ENCODE results near the gene FKBP5. TPM values are rescaled to one million over a fixed set of nuclear protein-coding genes. Genes with fewer than 3 reads are reported as not detected.

FKBP5 gene
- total RNA-seq, 2 experiments from 2014 or later: 42.5 to 79.1 TPM

DNA sequence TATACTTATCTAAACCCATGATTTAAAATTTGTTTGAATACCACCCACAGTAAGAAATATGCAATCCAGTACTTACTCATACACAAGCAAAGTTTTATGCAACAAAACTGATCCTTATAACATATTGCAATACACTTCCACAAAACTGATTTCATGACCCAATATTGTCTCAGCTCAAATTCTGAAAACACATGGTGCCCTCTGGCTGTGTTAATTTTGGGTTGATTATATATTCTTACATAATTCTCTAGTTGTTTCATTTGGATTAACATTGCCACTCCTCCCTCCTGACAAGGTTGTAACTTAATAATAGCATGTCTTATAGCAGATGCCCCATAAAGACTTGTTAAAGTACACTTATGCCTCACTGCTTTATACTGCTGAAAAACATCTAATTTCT, 103.1 kb downstream of the FKBP5 start:
- TF ChIP-seq, protein P1, sequence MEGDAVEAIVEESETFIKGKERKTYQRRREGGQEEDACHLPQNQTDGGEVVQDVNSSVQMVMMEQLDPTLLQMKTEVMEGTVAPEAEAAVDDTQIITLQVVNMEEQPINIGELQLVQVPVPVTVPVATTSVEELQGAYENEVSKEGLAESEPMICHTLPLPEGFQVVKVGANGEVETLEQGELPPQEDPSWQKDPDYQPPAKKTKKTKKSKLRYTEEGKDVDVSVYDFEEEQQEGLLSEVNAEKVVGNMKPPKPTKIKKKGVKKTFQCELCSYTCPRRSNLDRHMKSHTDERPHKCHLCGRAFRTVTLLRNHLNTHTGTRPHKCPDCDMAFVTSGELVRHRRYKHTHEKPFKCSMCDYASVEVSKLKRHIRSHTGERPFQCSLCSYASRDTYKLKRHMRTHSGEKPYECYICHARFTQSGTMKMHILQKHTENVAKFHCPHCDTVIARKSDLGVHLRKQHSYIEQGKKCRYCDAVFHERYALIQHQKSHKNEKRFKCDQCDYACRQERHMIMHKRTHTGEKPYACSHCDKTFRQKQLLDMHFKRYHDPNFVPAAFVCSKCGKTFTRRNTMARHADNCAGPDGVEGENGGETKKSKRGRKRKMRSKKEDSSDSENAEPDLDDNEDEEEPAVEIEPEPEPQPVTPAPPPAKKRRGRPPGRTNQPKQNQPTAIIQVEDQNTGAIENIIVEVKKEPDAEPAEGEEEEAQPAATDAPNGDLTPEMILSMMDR (conservative IDR thresholded peaks at IDR 0.05; ENCODE audit: low read length): no peak
- TF ChIP-seq EZH2phosphoT487 (IDR thresholded peaks at IDR 0.05; ENCODE audit: borderline replicate concordance, low read depth, low read length): no peak

DNA sequence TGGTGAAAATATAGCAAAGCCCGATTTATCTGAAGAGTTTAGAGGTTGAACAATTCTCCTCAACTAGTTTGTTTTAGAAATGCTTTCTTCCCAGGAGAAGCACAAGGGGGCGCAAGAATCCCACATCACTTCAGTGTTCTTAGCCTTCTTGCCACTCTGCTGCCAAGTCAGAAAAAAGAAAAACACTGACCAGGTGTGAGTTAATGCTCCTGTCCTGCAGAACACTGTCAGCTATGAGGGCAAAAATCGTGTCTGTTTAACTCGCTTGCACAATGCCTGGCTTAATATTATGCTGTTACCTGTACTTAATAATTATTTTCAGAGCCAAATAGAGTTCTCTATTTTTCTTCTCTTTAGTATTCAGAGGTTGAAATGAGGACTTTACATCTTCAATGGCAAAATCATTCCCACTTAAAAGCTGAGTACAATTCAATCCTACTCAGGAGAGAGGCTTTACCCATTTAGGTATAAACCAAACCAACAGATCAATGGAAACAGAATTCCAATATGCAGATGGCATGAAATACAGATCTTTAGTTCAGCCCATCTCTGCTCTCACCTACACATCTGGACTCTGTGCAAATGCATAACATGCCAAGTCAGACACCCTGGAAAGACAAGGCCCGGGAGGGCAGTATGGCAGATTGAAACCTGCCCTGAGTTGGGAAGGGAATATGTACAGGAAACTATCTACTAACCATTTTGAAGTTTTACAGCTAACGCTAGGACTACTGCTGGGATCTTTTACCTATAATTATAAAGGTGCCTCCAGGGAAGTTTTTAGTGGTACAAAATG, 104.6 kb downstream of the FKBP5 start:
- H4K20me1 ChIP-seq (ENCODE audit: insufficient read depth, low read length): peaks cover 4% of the 10 kb centered on the region; the same call in 1 of the 2 replicates
- no peak overlapping the region for H3K4me3 ChIP-seq (ENCODE audit: low read depth, low read length, poor library complexity, severe bottlenecking)
- no peaks in the 10 kb centered on the region for H3K9me3 ChIP-seq (ENCODE audit: low read length)
- H3K4me2 ChIP-seq (ENCODE audit: low read length): no peak overlapping the region
- H3K36me3 ChIP-seq (ENCODE audit: insufficient read depth, low read length): peaks cover 84% of the 10 kb centered on the region
- CTCF ChIA-PET (ENCODE audit: unreplicated experiment): no interaction called here
- peaks cover 4% of the 10 kb centered on the region for H3K4me1 ChIP-seq (ENCODE audit: insufficient read depth, low read length, poor library complexity, severe bottlenecking)
- H2AFZ ChIP-seq (ENCODE audit: low read length): no peak overlapping the region
- no peak for TF ChIP-seq EZH2phosphoT487 (IDR thresholded peaks at IDR 0.05; ENCODE audit: borderline replicate concordance, low read depth, low read length)
- TF ChIP-seq, protein P1 (conservative IDR thresholded peaks at IDR 0.05; ENCODE audit: low read length): peak; percentile 98
- no TSS peak for BruUV-seq (replicated peaks)
- H3K79me2 ChIP-seq (ENCODE audit: insufficient read depth, low read depth, low read length): no peaks in the 10 kb centered on the region
- H3K9me2 ChIP-seq (ENCODE audit: insufficient read depth, low read length): no peaks in the 10 kb centered on the region
- POLR2A ChIA-PET: interaction anchor here (0.6 to 1.7 kb wide), 3 partner anchors 10 to 154 kb away, joined by 3 read pairs; no protein-coding TSS in a partner anchor
- peak; percentile 83 for DNase-seq (ENCODE audit: low spot score)
- no peak overlapping the region for H3K27ac ChIP-seq (ENCODE audit: low read depth, low read length, poor library complexity, severe bottlenecking)
- intact Hi-C loops (cut with micrococcal nuclease; ENCODE audit: unreplicated experiment): loop anchor here (1.0 to 5.0 kb wide), 2 partner anchors 103 to 152 kb away; partner anchors contain the start of gene FKBP5

More for the DNA sequence above, 103.1 kb downstream of the FKBP5 start:
- no peak for DNase-seq (ENCODE audit: low spot score)
- Histone ChIP-seq H3K4me2 (ENCODE audit: low read length) (no peak overlapping the region), H3K79me2 (ENCODE audit: insufficient read depth, low read depth, low read length) (no peaks in the 10 kb centered on the region), H2AFZ (ENCODE audit: low read length) (no peak overlapping the region), H3K36me3 (ENCODE audit: insufficient read depth, low read length) (peaks cover 86% of the 10 kb centered on the region), H3K9me3 (ENCODE audit: low read length) (no peaks in the 10 kb centered on the region), H4K20me1 (ENCODE audit: insufficient read depth, low read length) (peaks cover 4% of the 10 kb centered on the region; the same call in 1 of the 2 replicates), H3K4me3 (ENCODE audit: low read depth, low read length, poor library complexity, severe bottlenecking) (no peak overlapping the region), H3K27ac (ENCODE audit: low read depth, low read length, poor library complexity, severe bottlenecking) (no peak overlapping the region), H3K4me1 (ENCODE audit: insufficient read depth, low read length, poor library complexity, severe bottlenecking) (peaks cover 4% of the 10 kb centered on the region), H3K9me2 (ENCODE audit: insufficient read depth, low read length) (no peaks in the 10 kb centered on the region)
- CTCF ChIA-PET (ENCODE audit: unreplicated experiment): no interaction called here
- BruUV-seq (replicated peaks): no TSS peak
- POLR2A ChIA-PET: interaction anchor here (0.6 to 0.7 kb wide), 3 partner anchors 21 to 317 kb away, joined by 3 to 10 read pairs (median 3); no protein-coding TSS in a partner anchor
- intact Hi-C loops (cut with micrococcal nuclease; ENCODE audit: unreplicated experiment): no loop called here

DNA sequence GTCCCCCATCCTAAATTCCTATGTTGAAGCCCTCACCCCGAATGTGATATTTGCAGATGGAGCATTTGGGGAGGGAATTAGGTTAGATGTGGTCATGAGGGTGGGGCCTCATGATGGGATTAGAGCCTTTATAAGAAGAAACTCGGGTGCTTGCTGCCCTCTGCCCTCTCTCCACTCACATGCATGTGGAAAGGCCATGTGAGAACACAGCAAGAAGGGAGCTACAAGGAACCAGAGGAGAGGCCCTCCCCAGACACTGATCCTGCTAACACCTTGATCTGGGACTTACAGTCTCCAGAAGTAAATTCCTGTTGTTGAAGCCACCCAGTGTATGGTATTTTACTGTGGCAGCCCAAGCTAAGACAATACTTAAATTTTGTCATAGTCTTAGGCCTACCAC, 106.4 kb downstream of the FKBP5 start:
- peaks cover 4% of the 10 kb centered on the region; the same call in 1 of the 2 replicates for H4K20me1 ChIP-seq (ENCODE audit: insufficient read depth, low read length)
- CTCF ChIA-PET (ENCODE audit: unreplicated experiment): interaction anchor here (1.1 kb wide), 2 partner anchors 138 to 155 kb away, joined by 3 read pairs; no protein-coding TSS in a partner anchor
- no TSS peak for BruUV-seq (replicated peaks)
- peaks cover 4% of the 10 kb centered on the region for H3K4me1 ChIP-seq (ENCODE audit: insufficient read depth, low read length, poor library complexity, severe bottlenecking)
- no peak overlapping the region for H3K4me3 ChIP-seq (ENCODE audit: low read depth, low read length, poor library complexity, severe bottlenecking)
- H3K4me2 ChIP-seq (ENCODE audit: low read length): no peak overlapping the region
- H3K27ac ChIP-seq (ENCODE audit: low read depth, low read length, poor library complexity, severe bottlenecking): no peak overlapping the region
- H3K9me3 ChIP-seq (ENCODE audit: low read length): no peaks in the 10 kb centered on the region
- no peaks in the 10 kb centered on the region for H3K79me2 ChIP-seq (ENCODE audit: insufficient read depth, low read depth, low read length)
- intact Hi-C loops (cut with micrococcal nuclease; ENCODE audit: unreplicated experiment): loop anchor here (5.0 kb wide), 1 partner anchor 105 kb away; the partner anchor contains the start of gene FKBP5
- no peaks in the 10 kb centered on the region for H3K9me2 ChIP-seq (ENCODE audit: insufficient read depth, low read length)
- H3K36me3 ChIP-seq (ENCODE audit: insufficient read depth, low read length): peaks cover 89% of the 10 kb centered on the region
- no peak for TF ChIP-seq EZH2phosphoT487 (IDR thresholded peaks at IDR 0.05; ENCODE audit: borderline replicate concordance, low read depth, low read length)
- TF ChIP-seq, protein P1 (conservative IDR thresholded peaks at IDR 0.05; ENCODE audit: low read length): no peak
- POLR2A ChIA-PET: no interaction called here
- no peak overlapping the region for H2AFZ ChIP-seq (ENCODE audit: low read length)
- no peak for DNase-seq (ENCODE audit: low spot score)
